Activated CD8-positive, alpha-beta memory T cell treated with anti-CD3 and anti-CD28 coated beads for 36 hours (primary cell): ENCODE results near the gene SPRED2. TPM values are rescaled to one million over a fixed set of nuclear protein-coding genes. Genes with fewer than 3 reads are reported as not detected.
"Not testable (repeated sequence)": the region's sequence is repeated elsewhere in the genome, so short reads cannot be mapped to it uniquely, and the experiment has no call there.

Experiments used
- CTCF ChIA-PET: fragments of 350-600 bp; sonication (Branson Sonifier 250); formaldehyde crosslinking; loops from one replicate; lab custom pipeline; 2021; ENCODE audit warnings: antibody characterized with exemption; lab: Charles Lee
- POLR2A ChIA-PET: fragments of 350-600 bp; sonication (Branson Sonifier 250); formaldehyde crosslinking; loops from one replicate; lab custom pipeline; 2021; ENCODE audit warnings: antibody characterized with exemption; lab: Charles Lee
- total RNA-seq, 2 experiments: library from RNA; stranded (reverse); gene quantifications; one replicate each; pipeline ENCODE4 v1.2.3, GENCODE V29; 2021

Gene SPRED2
- total RNA-seq, 2 experiments from 2014 or later: 4.7 to 4.9 TPM

GRCh38 chr2:65339648-65340047, 92.8 kb downstream of the SPRED2 start:
- CTCF ChIA-PET: interaction anchor here (0.7 kb wide), 1 partner anchor 11 kb away, joined by 3 read pairs; no protein-coding TSS in a partner anchor

GRCh38 chr2:65338830-65339495, 93.4 kb downstream of the SPRED2 start:
- CTCF ChIA-PET, POLR2A ChIA-PET: not testable (repeated sequence)

More at GRCh38 chr2:65339648-65340047, 92.8 kb downstream of the SPRED2 start:
- POLR2A ChIA-PET: no interaction called here

GRCh38 chr2:65337915-65338314, 94.5 kb downstream of the SPRED2 start:
- POLR2A ChIA-PET, CTCF ChIA-PET: not testable (repeated sequence)

GRCh38 chr2:65334714-65335113, 97.7 kb downstream of the SPRED2 start:
- ChIA-PET POLR2A (no interaction called here), CTCF (no interaction called here)

- POLR2A ChIA-PET: no interaction called here
- CTCF ChIA-PET: no interaction called here
Measured at GRCh38 chr2:65331336-65332025, 100.9 kb downstream of the SPRED2 start.

GRCh38 chr2:65329525-65329924, 102.9 kb downstream of the SPRED2 start:
- ChIA-PET CTCF (no interaction called here), POLR2A (no interaction called here)

- ChIA-PET POLR2A (no interaction called here), CTCF (no interaction called here)
Measured at GRCh38 chr2:65326276-65326675, 106.1 kb downstream of the SPRED2 start.

GRCh38 chr2:65325066-65325465, 107.3 kb downstream of the SPRED2 start:
- ChIA-PET CTCF (no interaction called here), POLR2A (no interaction called here)

GRCh38 chr2:65320946-65321345, 111.5 kb downstream of the SPRED2 start:
- POLR2A ChIA-PET: interaction anchor here (0.8 to 2.1 kb wide), 3 partner anchors 21 to 116 kb away, joined by 3 to 7 read pairs (median 5); no protein-coding TSS in a partner anchor
- CTCF ChIA-PET: interaction anchor here (1.1 to 2.6 kb wide), 8 partner anchors 21 to 115 kb away, joined by 3 to 28 read pairs (median 5); no protein-coding TSS in a partner anchor

- CTCF ChIA-PET: interaction anchor here (1.1 to 2.6 kb wide), 12 partner anchors 12 to 119 kb away, joined by 3 to 28 read pairs (median 4); no protein-coding TSS in a partner anchor
- POLR2A ChIA-PET: interaction anchor here (0.6 to 2.1 kb wide), 11 partner anchors 9 to 133 kb away, joined by 3 to 10 read pairs (median 4); partner anchors contain the start of gene ACTR2
Measured at GRCh38 chr2:65320042-65320725, 112.2 kb downstream of the SPRED2 start.

GRCh38 chr2:65319674-65320041, 112.7 kb downstream of the SPRED2 start:
- POLR2A ChIA-PET: interaction anchor here (0.6 to 2.1 kb wide), 8 partner anchors 9 to 117 kb away, joined by 3 to 10 read pairs (median 4); partner anchors contain the start of gene ACTR2
- CTCF ChIA-PET: interaction anchor here (1.1 to 2.6 kb wide), 12 partner anchors 11 to 120 kb away, joined by 3 to 28 read pairs (median 4); no protein-coding TSS in a partner anchor

GRCh38 chr2:65319072-65319673, 113.2 kb downstream of the SPRED2 start:
- ChIA-PET POLR2A (interaction anchor here (0.6 to 2.1 kb wide), 5 partner anchors 18 to 118 kb away, joined by 3 to 10 read pairs (median 7); partner anchors contain the start of gene ACTR2), CTCF (interaction anchor here (1.2 to 2.6 kb wide), 7 partner anchors 11 to 120 kb away, joined by 3 to 28 read pairs (median 4); no protein-coding TSS in a partner anchor)

GRCh38 chr2:65317841-65318240, 114.6 kb downstream of the SPRED2 start:
- CTCF ChIA-PET: interaction anchor here (0.9 kb wide), 1 partner anchor 19 kb away, joined by 3 read pairs; no protein-coding TSS in a partner anchor
- POLR2A ChIA-PET: no interaction called here

GRCh38 chr2:65317351-65317750, 115.0 kb downstream of the SPRED2 start:
- POLR2A ChIA-PET: not testable (repeated sequence)
- CTCF ChIA-PET: interaction anchor here (0.9 kb wide), 1 partner anchor 19 kb away, joined by 3 read pairs; no protein-coding TSS in a partner anchor

- ChIA-PET POLR2A (no interaction called here), CTCF (no interaction called here)
Measured at GRCh38 chr2:65316072-65316471, 116.3 kb downstream of the SPRED2 start.

GRCh38 chr2:65314801-65315441, 117.5 kb downstream of the SPRED2 start:
- CTCF ChIA-PET: no interaction called here
- POLR2A ChIA-PET: no interaction called here

- ChIA-PET CTCF (no interaction called here), POLR2A (no interaction called here)
Measured at GRCh38 chr2:65313954-65314256, 118.5 kb downstream of the SPRED2 start.

- ChIA-PET POLR2A (no interaction called here), CTCF (no interaction called here)
Measured at GRCh38 chr2:65313126-65313953, 119.1 kb downstream of the SPRED2 start.
